Ovary (tissue), 9 donors: ENCODE results near the gene DNAH3. TPM values are rescaled to one million over a fixed set of nuclear protein-coding genes. Genes with fewer than 3 reads are reported as not detected.

ENCODE experiments used
- DNase-seq, 5 donors: peaks; one replicate each; pipeline ENCODE4 v3.0.0-alpha.2; 2019 to 2020
- H3K27ac ChIP-seq, 2 donors: fragments of 200-600 bp; one replicate each; pipeline versions ENCODE4 v1.5.1 to v1.8.0; 2019 to 2022
- H3K27me3 ChIP-seq: fragments of 200-600 bp; one replicate; pipeline ENCODE4 v1.8.0; 2022
- H3K36me3 ChIP-seq: fragments of 200-600 bp; sonication (generic); one replicate; pipeline ENCODE4 v1.5.1; 2019
- H3K4me1 ChIP-seq: one replicate; pipeline ENCODE4 v1.8.1; 2013; ENCODE audit warnings: mild to moderate bottlenecking, moderate library complexity; ENCODE audit not compliant: insufficient read depth
- H3K4me3 ChIP-seq: fragments of 200-600 bp; sonication (generic); one replicate; pipeline ENCODE4 v1.5.1; 2017
- H3K9me3 ChIP-seq, 2 donors: fragments of 200-600 bp in 1 of 2; sonication (generic) in 1 of 2; one replicate each; pipeline versions ENCODE4 v1.5.1 to v1.8.1; 2013 to 2019; ENCODE audit warnings: mild to moderate bottlenecking in 1 of 2, moderate library complexity in 1 of 2
- EP300 ChIP-seq: sonication (generic); formaldehyde crosslinking; IDR thresholded peaks from one replicate; pipeline ENCODE4 v1.6.1; 2017; ENCODE audit warnings: antibody characterized with exemption
- POLR2A ChIP-seq: fragments of 450-650 bp; IDR thresholded peaks from one replicate; pipeline ENCODE4 v1.6.1; 2017; ENCODE audit warnings: antibody characterized with exemption, mild to moderate bottlenecking, moderate library complexity
- WGBS, 3 donors: extraction: QIAGEN DNeasy Blood & Tissue Kit in 1 of 3; methylation state at CpG; one replicate each; pipeline versions ENCODE4 v1.1.5 to v1.1.7; 2013 to 2017; 5-methylcytosine and 5-hydroxymethylcytosine counted together
- intact Hi-C, 4 donors: fragments of 100-400 bp; cut with DNase I; formaldehyde crosslinking; loops; one replicate each; pipeline versions ENCODE4 v1.11.0 to v1.15.1; 2022 to 2023
- polyA plus RNA-seq, 2 donors: library from polyadenylated mRNA; stranded (reverse); fragments of 200-250 nt in 1 of 2; fragments of 350-450 nt in 1 of 2; fragmentation: Illumina TruSeq in 1 of 2; extraction: RNeasy Lipid Tissue Mini Kit (QIAGEN cat#74804) in 1 of 2; gene quantifications; one replicate each; pipeline ENCODE4 v1.2.3, GENCODE V29; 2013 to 2014
- total RNA-seq, 7 donors: library from RNA; depleted of rRNA in 2 of 7; stranded (reverse); fragments of >200 nt in 2 of 7; fragmentation: NEBNext Ultra II Directional in 3 of 7; extraction: Animal tissue kit (Norgen Biotek cat#: 25700) in 3 of 7; gene quantifications; one replicate each; pipeline versions ENCODE4 v1.1.0 to v1.2.4, GENCODE V29; 2016 to 2023
- TF ChIP-seq, protein P1 (sequence below), 3 donors: fragments of 450-650 bp in 2 of 3; fragments of 200-600 bp in 1 of 3; IDR thresholded peaks; one replicate each; pipeline versions ENCODE4 v1.5.1 to v1.8.0; 2016 to 2022; ENCODE audit warnings: antibody characterized with exemption in 3 of 3, mild to moderate bottlenecking in 1 of 3
- donor health status: DM: no; HTN: no; CAD: no; lungs with moderate emphysema.
- donor health status: DM: no; HTN: no; CAD: no.
- donor health status: Bipolar disorder and iron deficiency.
- donor health status: DM: yes; HTN: yes; CAD: no.
- donor health status: DM: no; HTN: no; CAD: no.
- donor health status: DM: yes; HTN: yes; CAD: no.

DNAH3 gene
- total and polyA plus RNA-seq, 9 donors: 0.05 to 12.1 (median 0.95) TPM; not detected in 1

DNA sequence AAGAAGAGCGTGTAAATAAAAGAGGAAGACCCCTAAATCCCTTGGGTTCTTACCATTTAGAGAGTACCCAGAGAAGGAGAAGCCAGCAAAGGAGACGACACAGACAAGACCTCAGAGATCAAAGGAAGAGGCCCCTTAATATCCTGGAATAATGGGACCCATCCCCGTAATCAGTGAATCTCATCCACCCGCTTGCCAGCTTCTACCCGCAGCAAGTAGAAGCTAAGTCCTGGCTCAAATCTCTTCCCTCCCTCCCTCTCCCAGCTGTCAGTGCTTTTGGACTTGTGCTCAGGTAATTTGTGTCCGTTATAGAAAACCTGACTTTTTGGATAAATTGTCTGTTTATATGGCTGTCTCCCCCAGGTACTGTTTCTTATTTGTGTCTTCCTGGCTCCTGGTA is 248.2 kb downstream of the DNAH3 start:
- Histone ChIP-seq H3K27me3 (no peaks in the 10 kb centered on the region), H3K9me3 (no peaks in the 10 kb centered on the region), H3K27ac (no peak overlapping the region), H3K4me1 (peaks cover 16% of the 10 kb centered on the region), H3K36me3 (no peaks in the 10 kb centered on the region), H3K4me3 (no peak overlapping the region)
- no peak for TF ChIP-seq EP300
- TF ChIP-seq, protein P1, sequence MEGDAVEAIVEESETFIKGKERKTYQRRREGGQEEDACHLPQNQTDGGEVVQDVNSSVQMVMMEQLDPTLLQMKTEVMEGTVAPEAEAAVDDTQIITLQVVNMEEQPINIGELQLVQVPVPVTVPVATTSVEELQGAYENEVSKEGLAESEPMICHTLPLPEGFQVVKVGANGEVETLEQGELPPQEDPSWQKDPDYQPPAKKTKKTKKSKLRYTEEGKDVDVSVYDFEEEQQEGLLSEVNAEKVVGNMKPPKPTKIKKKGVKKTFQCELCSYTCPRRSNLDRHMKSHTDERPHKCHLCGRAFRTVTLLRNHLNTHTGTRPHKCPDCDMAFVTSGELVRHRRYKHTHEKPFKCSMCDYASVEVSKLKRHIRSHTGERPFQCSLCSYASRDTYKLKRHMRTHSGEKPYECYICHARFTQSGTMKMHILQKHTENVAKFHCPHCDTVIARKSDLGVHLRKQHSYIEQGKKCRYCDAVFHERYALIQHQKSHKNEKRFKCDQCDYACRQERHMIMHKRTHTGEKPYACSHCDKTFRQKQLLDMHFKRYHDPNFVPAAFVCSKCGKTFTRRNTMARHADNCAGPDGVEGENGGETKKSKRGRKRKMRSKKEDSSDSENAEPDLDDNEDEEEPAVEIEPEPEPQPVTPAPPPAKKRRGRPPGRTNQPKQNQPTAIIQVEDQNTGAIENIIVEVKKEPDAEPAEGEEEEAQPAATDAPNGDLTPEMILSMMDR (IDR thresholded peaks at IDR 0.05): no peak
- no peak for TF ChIP-seq POLR2A
- intact Hi-C loops: loop anchor here in 2 of 4 donors (5.0 kb wide), 1 partner anchor 50 kb away; no protein-coding TSS in a partner anchor
- WGBS, 3 donors: 80 to 87% (median 84%) methylated on average over 6 of the region's 6 CpGs
- no peak for DNase-seq

DNA sequence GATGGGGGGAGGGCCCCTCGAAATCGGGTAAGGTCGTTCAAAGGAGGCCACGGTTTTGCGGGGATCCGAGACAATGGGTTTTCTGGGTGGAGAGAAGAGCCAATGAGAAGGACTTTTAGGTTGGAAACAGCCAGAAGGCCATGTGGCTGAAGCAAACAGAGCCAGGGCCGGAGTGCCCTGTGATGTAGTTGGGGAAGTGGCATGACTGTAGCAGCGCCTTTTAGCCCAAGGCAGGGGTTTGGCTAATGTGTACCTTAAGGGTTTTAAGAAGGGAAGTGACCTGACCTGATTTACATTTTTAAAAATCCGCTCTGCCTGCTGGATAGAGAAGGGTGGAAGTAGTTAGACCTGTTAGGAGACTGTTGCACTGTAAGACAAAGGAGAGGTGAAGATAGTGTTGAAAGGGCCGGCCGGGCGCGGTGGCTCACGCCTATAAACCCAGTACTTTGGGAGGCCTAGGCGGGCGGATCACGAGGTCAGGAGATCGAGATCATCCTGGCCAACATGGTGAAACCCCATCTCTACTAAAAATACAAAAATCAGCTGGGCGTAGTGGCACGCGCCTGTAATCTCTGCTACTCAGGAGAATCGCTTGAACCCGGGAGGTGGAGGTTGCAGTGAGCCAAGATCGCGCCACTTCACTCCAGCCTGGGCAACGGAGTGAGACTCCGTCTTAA is 249.1 kb downstream of the DNAH3 start:
- intact Hi-C loops: loop anchor here in 2 of 4 donors (5.0 kb wide), 1 partner anchor 49 kb away; no protein-coding TSS in a partner anchor
- TF ChIP-seq, protein P1 (IDR thresholded peaks at IDR 0.05): no peak
- peak; percentile 14 for TF ChIP-seq POLR2A
- peak overlapping the region; percentile 83 for H3K4me3 ChIP-seq
- H3K4me1 ChIP-seq: peaks cover 14% of the 10 kb centered on the region
- no peaks in the 10 kb centered on the region for H3K36me3 ChIP-seq
- H3K27me3 ChIP-seq: no peaks in the 10 kb centered on the region
- DNase-seq: peak; percentile 51 to 67 (median 55)
- H3K27ac ChIP-seq: peak overlapping the region; percentile 87 to 96
- H3K9me3 ChIP-seq: no peaks in the 10 kb centered on the region
- WGBS, 3 donors: 18 to 22% (median 22%) methylated on average over 27 of the region's 27 CpGs

DNA sequence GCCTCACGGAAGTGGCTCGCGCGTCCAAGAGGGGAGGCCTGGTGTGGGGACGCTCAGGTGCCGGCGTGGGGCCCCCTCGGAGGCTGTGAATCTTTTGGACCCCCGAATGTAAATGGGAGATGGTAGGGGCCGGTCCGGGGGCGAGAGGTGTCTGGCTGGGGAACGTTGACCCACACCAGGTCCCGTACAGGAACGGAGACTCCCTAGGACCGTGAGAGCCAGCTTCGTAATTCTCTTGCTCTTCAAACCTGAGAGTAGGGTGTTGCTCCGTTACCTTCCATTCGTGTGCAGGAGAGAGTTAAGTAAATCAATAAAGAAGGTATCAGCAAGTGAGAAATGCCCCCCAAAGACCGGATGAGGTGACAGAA is 249.6 kb downstream of the DNAH3 start:
- DNase-seq: no peak
- peaks cover 11% of the 10 kb centered on the region for H3K4me1 ChIP-seq
- H3K27me3 ChIP-seq: no peaks in the 10 kb centered on the region
- peak overlapping the region; percentile 87 to 96 for H3K27ac ChIP-seq
- H3K36me3 ChIP-seq: no peaks in the 10 kb centered on the region
- H3K9me3 ChIP-seq: no peaks in the 10 kb centered on the region
- peak overlapping the region; percentile 83 for H3K4me3 ChIP-seq
- intact Hi-C loops: loop anchor here in 2 of 4 donors (5.0 kb wide), 1 partner anchor 49 kb away; no protein-coding TSS in a partner anchor
- TF ChIP-seq, protein P1 (IDR thresholded peaks at IDR 0.05): no peak
- no peak for TF ChIP-seq POLR2A
- no peak for TF ChIP-seq EP300
- WGBS, 3 donors: 0 to 1% (median 1%) methylated on average over 17 to 20 of the region's 20 CpGs

DNA sequence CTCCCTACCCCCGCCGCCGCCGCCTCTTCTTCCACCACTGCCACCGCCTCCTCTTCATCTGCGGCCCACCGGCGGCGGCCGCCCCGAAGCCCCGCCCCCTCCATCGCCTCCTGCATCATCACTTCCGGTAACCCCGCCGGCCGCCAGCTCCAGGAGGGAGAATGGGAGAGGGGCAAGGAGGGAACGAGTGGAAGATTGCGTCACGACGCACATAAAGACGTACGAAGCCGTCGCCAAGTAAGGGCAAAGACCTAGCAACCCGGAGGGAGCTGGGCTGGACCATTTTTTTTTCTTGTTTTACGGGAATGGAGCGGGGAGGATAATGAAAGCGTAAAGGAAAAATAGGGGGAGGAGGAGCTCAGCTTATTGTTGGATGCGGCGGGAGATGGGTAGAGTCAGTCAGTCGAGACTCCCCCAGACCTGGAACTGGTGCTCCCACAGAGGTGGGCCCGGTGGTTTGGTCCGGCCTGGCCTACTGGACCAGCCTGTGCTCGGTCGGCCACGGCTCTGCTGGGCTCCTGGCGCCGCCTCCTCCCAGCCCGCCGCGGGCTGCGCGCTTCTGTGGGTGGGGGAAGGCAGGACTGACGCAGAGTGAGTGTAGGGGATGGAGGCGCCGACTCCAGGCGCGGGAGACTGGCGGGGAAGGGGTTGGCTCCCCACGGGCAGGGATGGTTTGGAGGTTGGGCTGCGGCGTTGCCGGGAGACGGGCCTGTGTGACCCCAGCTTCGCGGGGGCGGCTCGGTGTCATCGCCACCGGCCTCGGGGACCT is 250.2 kb downstream of the DNAH3 start, which contains the start of the genes DCUN1D3 and LYRM1:
Gene DCUN1D3 (minus strand): TSS at position 60 of the 769 bp plus-strand sequence. CDS start 37,820 bp downstream, outside the sequence.
Gene LYRM1 (plus strand): TSS at position 473 of the 769 bp plus-strand sequence. CDS start 14,785 bp downstream, outside the sequence.
- intact Hi-C loops: loop anchor here in 2 of 4 donors (5.0 kb wide), 1 partner anchor 48 kb away; no protein-coding TSS in a partner anchor
- whole genome bisulfite sequencing, 3 donors: 0 to 1% (median 0%) methylated on average over 61 to 62 of the region's 62 CpGs
- DNase-seq: peak; percentile 97 to 98 (median 98)
- Histone ChIP-seq H3K4me3 (peak within 1 kb of the TSS; percentile 83), H3K9me3 (no peaks in the 10 kb centered on the region), H3K27ac (peak within 1 kb of the TSS; percentile 87 to 96), H3K36me3 (no peaks in the 10 kb centered on the region), H3K27me3 (no peaks in the 10 kb centered on the region), H3K4me1 (peaks cover 9% of the 10 kb centered on the region)
- peak; percentile 92 for TF ChIP-seq POLR2A
- TF ChIP-seq EP300: peak; percentile 47
- TF ChIP-seq, protein P1 (IDR thresholded peaks at IDR 0.05): no peak
